WTC11 (cell line): ENCODE data around the gene IFNLR1. TPM values are rescaled to one million over a fixed set of nuclear protein-coding genes. Genes with fewer than 3 reads are reported as not detected.

Experiments used
- ATAC-seq: fragments of 200-7000 bp; cut with Tn5 transposase; 2 replicates; pipeline ENCODE4 v1.10.0; 2021; ENCODE audit warnings: mild to moderate bottlenecking, moderate library complexity
- Bru-seq: library from RNA; stranded (reverse); fragments of 400-500 nt; gene quantifications from one replicate; lab custom pipeline; 2021; lab: Mats Ljungman, UMichigan
- CTCF ChIA-PET: fragments of 300-600 bp; sonication (Branson Sonifier 250); formaldehyde crosslinking; loops from one replicate; lab custom pipeline; 2021; ENCODE audit warnings: antibody characterized with exemption; lab: Charles Lee
- POLR2A ChIA-PET: fragments of 350-600 bp; sonication (Branson Sonifier 250); formaldehyde crosslinking; loops from one replicate; lab custom pipeline; 2021; ENCODE audit warnings: antibody characterized with exemption; lab: Charles Lee
- DNase-seq: peaks from one replicate; pipeline ENCODE4 v3.0.0; 2021; ENCODE audit warnings: low spot score
- H3K27ac Mint-ChIP-seq: 2 replicates; pipeline ENCODE4 v1.8.0; 2021; ENCODE audit warnings: mixed read lengths
- H3K27me3 Mint-ChIP-seq: 2 replicates; pipeline ENCODE4 v1.8.0; 2021; ENCODE audit warnings: low read depth, mild to moderate bottlenecking, moderate library complexity, mixed read lengths
- H3K36me3 Mint-ChIP-seq: 2 replicates; pipeline ENCODE4 v1.8.0; 2021; ENCODE audit warnings: mixed read lengths
- H3K4me1 Mint-ChIP-seq: 2 replicates; pipeline ENCODE4 v1.8.0; 2022; ENCODE audit warnings: mixed read lengths
- H3K4me3 Mint-ChIP-seq: 2 replicates; pipeline ENCODE4 v1.8.0; 2021; ENCODE audit warnings: mild to moderate bottlenecking, moderate library complexity, mixed read lengths
- H3K9me3 Mint-ChIP-seq: 2 replicates; pipeline ENCODE4 v1.8.0; 2021; ENCODE audit warnings: mixed read lengths
- AR ChIP-seq: fragments of 250-450 bp; sonication (Bioruptor Pico); IDR thresholded peaks from 2 replicates; pipeline ENCODE4 v1.9.0; 2021; ENCODE audit warnings: mild to moderate bottlenecking
- ATF1 ChIP-seq: sonication (generic); formaldehyde crosslinking; IDR thresholded peaks from 2 replicates; pipeline ENCODE4 v1.8.1; 2023; ENCODE audit warnings: mild to moderate bottlenecking, moderate library complexity, missing genetic modification reagents
- ETV6 ChIP-seq: sonication (generic); formaldehyde crosslinking; IDR thresholded peaks from 2 replicates; pipeline ENCODE4 v1.8.1; 2022; ENCODE audit warnings: mild to moderate bottlenecking, missing genetic modification reagents
- FOXK1 ChIP-seq: sonication (generic); formaldehyde crosslinking; IDR thresholded peaks from 2 replicates; pipeline ENCODE4 v1.8.0; 2022; ENCODE audit warnings: mild to moderate bottlenecking, moderate library complexity, missing genetic modification reagents
- HMGA2 ChIP-seq: fragments of 250-450 bp; sonication (Bioruptor Pico); IDR thresholded peaks from 2 replicates; pipeline ENCODE4 v1.4.0; 2021; ENCODE audit warnings: mild to moderate bottlenecking, moderate library complexity
- PRDM15 ChIP-seq: sonication (generic); formaldehyde crosslinking; IDR thresholded peaks from 2 replicates; pipeline ENCODE4 v1.8.0; 2022; ENCODE audit warnings: missing genetic modification reagents
- TCF7 ChIP-seq: sonication (generic); formaldehyde crosslinking; IDR thresholded peaks from 2 replicates; pipeline ENCODE4 v1.8.0; 2022; ENCODE audit warnings: mild to moderate bottlenecking, low read depth, missing genetic modification reagents, moderate library complexity
- USF2 ChIP-seq: sonication (generic); formaldehyde crosslinking; IDR thresholded peaks from 2 replicates; pipeline ENCODE4 v1.8.1; 2023; ENCODE audit warnings: mild to moderate bottlenecking, missing genetic modification reagents, moderate library complexity
- ZBTB21 ChIP-seq: sonication (generic); formaldehyde crosslinking; IDR thresholded peaks from 2 replicates; pipeline ENCODE4 v1.8.1; 2023; ENCODE audit warnings: mild to moderate bottlenecking, missing genetic modification reagents, borderline replicate concordance
- ZBTB43 ChIP-seq: sonication (generic); formaldehyde crosslinking; IDR thresholded peaks from 2 replicates; pipeline ENCODE4 v1.8.1; 2023; ENCODE audit warnings: mild to moderate bottlenecking, missing genetic modification reagents
- ZMAT4 ChIP-seq: fragments of 250-450 bp; sonication (Bioruptor Pico); IDR thresholded peaks from 2 replicates; pipeline ENCODE4 v1.9.0; 2021; ENCODE audit warnings: mild to moderate bottlenecking
- ZNF121 ChIP-seq: sonication (generic); formaldehyde crosslinking; IDR thresholded peaks from 2 replicates; pipeline ENCODE4 v1.8.0; 2023; ENCODE audit warnings: missing genetic modification reagents
- ZNF416 ChIP-seq: fragments of 250-450 bp; sonication (Bioruptor Pico); IDR thresholded peaks from 2 replicates; pipeline ENCODE4 v1.9.0; 2021; ENCODE audit warnings: mild to moderate bottlenecking, inconsistent platforms
- ZNF532 ChIP-seq: fragments of 250-450 bp; sonication (Bioruptor Pico); IDR thresholded peaks from 2 replicates; pipeline ENCODE4 v1.9.0; 2021; ENCODE audit warnings: mild to moderate bottlenecking, borderline replicate concordance
- long read RNA-seq, 3 experiments: library from RNA in 1 of 3; library from capped mRNA in 1 of 3; library from polyadenylated mRNA in 1 of 3; unstranded in 2 of 3; stranded (forward) in 1 of 3; transcript quantifications; one replicate each; pipeline ENCODE4 v2.0.0, GENCODE V29; 2021
- total RNA-seq: library from RNA; stranded (reverse); gene quantifications from 3 replicates; pipeline ENCODE4 v1.2.3, GENCODE V29; 2021

The IFNLR1 gene
- total RNA-seq = 6.6 to 7.9 TPM (median 7.7 TPM) in 3 replicates
- Bru-seq, nascent RNA = percentile 67 among the genes with signal in this experiment
- long read RNA-seq, experiment 1, full-length matches to known transcripts = 22 of 39 reads
- long read RNA-seq, experiment 1, partial matches to known transcripts = 2 of 39 reads
- long read RNA-seq, experiment 1, other reads (novel, unspliced or antisense) = 15 of 39 reads
- long read RNA-seq, experiment 2, full-length matches to known transcripts = 6 of 9 reads
- long read RNA-seq, experiment 2, partial matches to known transcripts = 0 of 9 reads
- long read RNA-seq, experiment 2, other reads (novel, unspliced or antisense) = 3 of 9 reads
- long read RNA-seq, experiment 3, partial matches to known transcripts = 0 of 2 reads
- long read RNA-seq, experiment 3, other reads (novel, unspliced or antisense) = 1 of 2 reads

GRCh38 chr1:24186993-24187790 is at the start of gene IFNLR1:
Gene IFNLR1, minus strand, starts transcription at chr1:24187289. Its CDS starts 41 bp downstream, at chr1:24187248.
- peak; percentile 87 for ATAC-seq
- peak; percentile 70 for TF ChIP-seq USF2 (CRISPR knock-in tag)
- 0 out of 2 replicates have a peak, but pooled peaks have one; percentile 30 for TF ChIP-seq ETV6
- TF ChIP-seq ATF1 (CRISPR knock-in tag) = no peak
- no peak for TF ChIP-seq ZMAT4
- TF ChIP-seq AR (CRISPR knock-in tag) = peak; percentile 19; the same call in 1 of the 2 replicates
- TF ChIP-seq ZNF121 (CRISPR knock-in tag) = peak; percentile 4; the same call in 1 of the 2 replicates
- no peak for TF ChIP-seq ZNF416 (CRISPR knock-in tag)
- TF ChIP-seq TCF7 (CRISPR knock-in tag) = no peak
- peak; percentile 75 for TF ChIP-seq PRDM15 (CRISPR knock-in tag)
- 0 out of 2 replicates have a peak, but pooled peaks have one; percentile 39 for TF ChIP-seq FOXK1
- peak within 1 kb of the TSS; percentile 79 for H3K27ac Mint-ChIP-seq
- POLR2A ChIA-PET = interaction anchor here (0.6 to 1.4 kb wide), 6 partner anchors 29 to 1631 kb away, joined by 3 to 8 read pairs (median 4); no protein-coding TSS in a partner anchor
- H3K4me3 Mint-ChIP-seq = peak within 1 kb of the TSS; percentile 78
- peak; percentile 80 for DNase-seq
- H3K36me3 Mint-ChIP-seq = no peaks in the 10 kb centered on the region
- CTCF ChIA-PET = interaction anchor here (0.6 to 4.7 kb wide), 16 partner anchors 9 to 376 kb away, joined by 3 to 36 read pairs (median 5); partner anchors contain the start of gene NIPAL3
- peaks cover 22% of the 10 kb centered on the region for H3K4me1 Mint-ChIP-seq
- 0 out of 2 replicates have a peak, but pooled peaks cover 4% of the 10 kb centered on the region for H3K9me3 Mint-ChIP-seq
- H3K27me3 Mint-ChIP-seq = no peaks in the 10 kb centered on the region; the same call in 1 of the 2 replicates

- Mint-ChIP-seq H3K27ac (no peak overlapping the region), H3K27me3 (no peaks in the 10 kb centered on the region), H3K4me1 (peaks cover 19% of the 10 kb centered on the region), H3K4me3 (no peak overlapping the region), H3K9me3 (peaks cover 10% of the 10 kb centered on the region), H3K36me3 (no peaks in the 10 kb centered on the region)
- peak; percentile 69 for ATAC-seq
- POLR2A ChIA-PET = no interaction called here
- no peak for DNase-seq
- CTCF ChIA-PET = interaction anchor here (1.0 to 1.7 kb wide), 3 partner anchors 34 to 156 kb away, joined by 3 to 6 read pairs (median 5); no protein-coding TSS in a partner anchor
- TF ChIP-seq ZNF532 (no peak), ZBTB21 (CRISPR knock-in tag) (no peak), HMGA2 (CRISPR knock-in tag) (no peak), ZBTB43 (CRISPR knock-in tag) (no peak)
Observed at GRCh38 chr1:24235921-24236788, 49.1 kb upstream of the IFNLR1 start.
